K562 (cell line): ENCODE measurements around the gene POLR3GL. TPM values are rescaled to one million over a fixed set of nuclear protein-coding genes. Genes with fewer than 3 reads are reported as not detected.
A peak's percentile ranks its signal among the peaks of the same experiment; 100 is the strongest.

ENCODE experiments used
- ATF7 ChIP-seq: fragments of 450-650 bp; IDR thresholded peaks from 2 replicates; pipeline ENCODE4 v1.7.1; 2014; ENCODE audit warnings: mild to moderate bottlenecking, moderate library complexity
- EP400 ChIP-seq: fragments of 450-650 bp; IDR thresholded peaks from 2 replicates; pipeline ENCODE4 v1.6.1; 2017; ENCODE audit warnings: antibody characterized with exemption, mild to moderate bottlenecking, moderate library complexity
- GABPA ChIP-seq: fragments of 200-800 bp; sonication (Bioruptor generic); conservative IDR thresholded peaks from 2 replicates; pipeline ENCODE4 v1.6.1; 2016; ENCODE audit warnings: low read depth, missing genetic modification characterization, missing compliant biosample characterization
- KDM5B ChIP-seq: fragments of 200-600 bp; sonication (generic); IDR thresholded peaks from 2 replicates; pipeline ENCODE4 v1.6.1; 2012; ENCODE audit warnings: low read depth, mild to moderate bottlenecking, moderate library complexity, low read length, control low read depth, inconsistent platforms; ENCODE audit not compliant: insufficient replicate concordance
- LARP7 ChIP-seq: fragments of 450-650 bp; IDR thresholded peaks from 2 replicates; pipeline ENCODE4 v1.6.1; 2016
- PYGO2 ChIP-seq: fragments of 450-650 bp; IDR thresholded peaks from 2 replicates; pipeline ENCODE4 v1.6.1; 2016; ENCODE audit warnings: mild to moderate bottlenecking, missing genetic modification characterization, moderate library complexity, missing compliant biosample characterization
- RBM39 ChIP-seq: fragments of 200-400 bp; formaldehyde crosslinking; optimal IDR thresholded peaks from 2 replicates; pipeline ENCODE3; 2018; ENCODE audit warnings: low read depth, low read length
- SIRT6 ChIP-seq: IDR thresholded peaks from one replicate; pipeline ENCODE4 v1.6.1; 2012; ENCODE audit warnings: low read depth, mild to moderate bottlenecking, control low read depth, inconsistent platforms, low read length, moderate library complexity
- SPI1 ChIP-seq: IDR thresholded peaks from 2 replicates; pipeline ENCODE4 v1.6.1; 2011; ENCODE audit warnings: low read depth, low read length, control low read depth, borderline replicate concordance
- SRSF3 ChIP-seq: fragments of 200-400 bp; formaldehyde crosslinking; IDR thresholded peaks from 2 replicates; pipeline ENCODE4 v1.6.1; 2016; ENCODE audit warnings: mild to moderate bottlenecking, low read length, moderate library complexity; ENCODE audit not compliant: insufficient read depth
- TGIF2 ChIP-seq: sonication (generic); formaldehyde crosslinking; IDR thresholded peaks from 2 replicates; pipeline ENCODE4 v1.8.1; 2022; ENCODE audit warnings: mild to moderate bottlenecking, missing genetic modification reagents, moderate library complexity
- ZFX ChIP-seq: sonication (generic); formaldehyde crosslinking; IDR thresholded peaks from 2 replicates; pipeline ENCODE4 v1.8.0; 2022; ENCODE audit warnings: mild to moderate bottlenecking, missing genetic modification reagents, moderate library complexity
- ZNF311 ChIP-seq: fragments of 250-450 bp; sonication (Bioruptor Pico); IDR thresholded peaks from 2 replicates; pipeline ENCODE4 v1.4.0; 2020; ENCODE audit warnings: mild to moderate bottlenecking, moderate library complexity
- ZNF583 ChIP-seq: fragments of 250-450 bp; sonication (Bioruptor Pico); IDR thresholded peaks from 2 replicates; pipeline ENCODE4 v1.4.0; 2020
- polyA plus RNA-seq, 8 experiments: library from polyadenylated mRNA; depleted of rRNA in 4 of 8; stranded (reverse) in 5 of 8; unstranded in 3 of 8; fragments of >200 nt; fragmentation: Nextera tagmentation in 2 of 8; fragmentation: Illumina TruSeq in 1 of 8; extraction: Ambion mirVana in 2 of 8; extraction: Trizol in 1 of 8; gene quantifications; 2 replicates each; pipeline versions ENCODE4 v1.2.1 to v1.2.3, GENCODE V29; 2011 to 2014; ENCODE audit warnings: inconsistent platforms in 1 of 8, missing spikeins in 1 of 8
- total RNA-seq, 7 experiments: library from RNA; depleted of rRNA in 6 of 7; stranded (reverse); fragments of >200 nt in 6 of 7; fragmentation: Illumina TruSeq in 2 of 7; extraction: Trizol in 2 of 7; gene quantifications; 2 replicates each; pipeline versions ENCODE4 v1.2.1 to v1.2.3, GENCODE V29; 2011 to 2021; ENCODE audit warnings: low replicate concordance in 1 of 7
- TF ChIP-seq, protein P1 (sequence below): sonication (generic); formaldehyde crosslinking; IDR thresholded peaks from 2 replicates; pipeline ENCODE4 v1.8.0; 2022; ENCODE audit warnings: mild to moderate bottlenecking, missing genetic modification reagents
- TF ChIP-seq, protein P2 (sequence below): sonication (generic); formaldehyde crosslinking; IDR thresholded peaks from 2 replicates; pipeline ENCODE4 v1.8.0; 2022; ENCODE audit warnings: missing genetic modification reagents, mild to moderate bottlenecking, borderline replicate concordance
- TF ChIP-seq, protein P3 (sequence below): fragments of 450-650 bp; IDR thresholded peaks from 2 replicates; pipeline ENCODE4 v1.6.1; 2016; ENCODE audit warnings: antibody characterized with exemption

The POLR3GL gene
- total and polyA plus RNA-seq, 9 of the 15 experiments (the other 6 are each of a cell fraction or from before 2014, with no cell fraction given), result 14.6 to 48.4 (median 38.2) TPM

DNA sequence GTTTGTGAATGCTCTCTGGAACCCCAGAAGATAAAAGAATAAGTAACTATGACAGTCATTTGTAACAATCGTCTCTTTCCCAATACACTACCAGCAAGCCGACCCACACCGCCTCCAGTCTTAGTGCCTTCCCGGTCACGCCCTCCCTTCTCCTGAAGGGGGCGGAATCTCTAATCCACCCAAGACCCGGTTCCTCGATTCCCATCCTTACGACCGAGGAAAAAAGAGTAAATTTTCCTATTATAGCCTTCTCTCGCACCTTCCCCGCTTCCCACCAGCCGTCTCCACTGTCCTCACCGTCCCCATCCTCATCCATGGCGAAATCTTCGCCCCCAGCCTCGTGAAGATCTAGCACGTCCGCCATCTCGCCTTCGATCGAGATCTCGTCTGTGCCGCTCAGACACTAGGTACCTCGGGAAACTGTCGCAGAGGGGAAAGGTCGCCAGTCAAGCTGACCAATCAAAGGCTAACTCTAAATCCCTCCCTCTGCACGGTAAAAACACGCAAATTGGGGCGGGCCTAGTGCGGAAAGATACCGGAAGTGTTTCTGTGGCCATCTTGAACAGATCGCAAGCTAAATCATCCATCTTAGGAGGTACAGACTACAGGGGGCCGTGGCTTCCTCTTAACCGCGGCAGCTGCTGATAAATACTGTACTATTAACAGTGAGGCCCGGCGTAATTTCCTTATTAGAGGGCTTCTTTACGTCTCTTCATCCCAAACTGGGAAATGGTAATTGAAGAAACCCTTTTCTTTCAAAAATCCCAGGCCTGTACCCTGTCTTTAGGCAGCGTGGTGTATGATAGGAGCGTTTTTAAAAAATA, 37.2 kb upstream of the POLR3GL start, which contains the start of gene RBM8A (continued):
- TF ChIP-seq TGIF2 (CRISPR knock-in tag) (no peak), EP400 (peak; percentile 99), LARP7 (peak; percentile 95), ZNF583 (CRISPR knock-in tag) (no peak), KDM5B (peak; percentile 97), ATF7 (peak; percentile 79), SPI1 (peak; percentile 60; the same call in 1 of the 2 replicates), SIRT6 (no peak), GABPA (tag) (peak; percentile 93), PYGO2 (tag) (no peak), ZNF311 (CRISPR knock-in tag) (no peak), RBM39 (peak; percentile 41), SRSF3 (no peak), ZFX (CRISPR knock-in tag) (peak; percentile 80)
- TF ChIP-seq, protein P1, sequence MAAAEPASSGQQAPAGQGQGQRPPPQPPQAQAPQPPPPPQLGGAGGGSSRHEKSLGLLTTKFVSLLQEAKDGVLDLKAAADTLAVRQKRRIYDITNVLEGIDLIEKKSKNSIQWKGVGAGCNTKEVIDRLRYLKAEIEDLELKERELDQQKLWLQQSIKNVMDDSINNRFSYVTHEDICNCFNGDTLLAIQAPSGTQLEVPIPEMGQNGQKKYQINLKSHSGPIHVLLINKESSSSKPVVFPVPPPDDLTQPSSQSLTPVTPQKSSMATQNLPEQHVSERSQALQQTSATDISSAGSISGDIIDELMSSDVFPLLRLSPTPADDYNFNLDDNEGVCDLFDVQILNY (CRISPR knock-in tag), result no peak
- TF ChIP-seq, protein P2, sequence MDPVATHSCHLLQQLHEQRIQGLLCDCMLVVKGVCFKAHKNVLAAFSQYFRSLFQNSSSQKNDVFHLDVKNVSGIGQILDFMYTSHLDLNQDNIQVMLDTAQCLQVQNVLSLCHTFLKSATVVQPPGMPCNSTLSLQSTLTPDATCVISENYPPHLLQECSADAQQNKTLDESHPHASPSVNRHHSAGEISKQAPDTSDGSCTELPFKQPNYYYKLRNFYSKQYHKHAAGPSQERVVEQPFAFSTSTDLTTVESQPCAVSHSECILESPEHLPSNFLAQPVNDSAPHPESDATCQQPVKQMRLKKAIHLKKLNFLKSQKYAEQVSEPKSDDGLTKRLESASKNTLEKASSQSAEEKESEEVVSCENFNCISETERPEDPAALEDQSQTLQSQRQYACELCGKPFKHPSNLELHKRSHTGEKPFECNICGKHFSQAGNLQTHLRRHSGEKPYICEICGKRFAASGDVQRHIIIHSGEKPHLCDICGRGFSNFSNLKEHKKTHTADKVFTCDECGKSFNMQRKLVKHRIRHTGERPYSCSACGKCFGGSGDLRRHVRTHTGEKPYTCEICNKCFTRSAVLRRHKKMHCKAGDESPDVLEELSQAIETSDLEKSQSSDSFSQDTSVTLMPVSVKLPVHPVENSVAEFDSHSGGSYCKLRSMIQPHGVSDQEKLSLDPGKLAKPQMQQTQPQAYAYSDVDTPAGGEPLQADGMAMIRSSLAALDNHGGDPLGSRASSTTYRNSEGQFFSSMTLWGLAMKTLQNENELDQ, result 0 out of 2 replicates have a peak, but pooled peaks have one; percentile 72
- TF ChIP-seq, protein P3, sequence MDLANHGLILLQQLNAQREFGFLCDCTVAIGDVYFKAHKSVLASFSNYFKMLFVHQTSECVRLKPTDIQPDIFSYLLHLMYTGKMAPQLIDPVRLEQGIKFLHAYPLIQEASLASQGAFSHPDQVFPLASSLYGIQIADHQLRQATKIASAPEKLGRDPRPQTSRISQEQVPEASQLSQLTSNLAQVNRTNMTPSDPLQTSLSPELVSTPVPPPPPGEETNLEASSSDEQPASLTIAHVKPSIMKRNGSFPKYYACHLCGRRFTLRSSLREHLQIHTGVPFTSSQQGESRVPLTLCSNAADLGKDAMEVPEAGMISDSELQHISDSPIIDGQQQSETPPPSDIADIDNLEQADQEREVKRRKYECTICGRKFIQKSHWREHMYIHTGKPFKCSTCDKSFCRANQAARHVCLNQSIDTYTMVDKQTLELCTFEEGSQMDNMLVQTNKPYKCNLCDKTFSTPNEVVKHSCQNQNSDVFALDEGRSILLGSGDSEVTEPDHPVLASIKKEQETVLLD, result peak; percentile 66; the same call in 1 of the 2 replicates
